HCT116 (cell line): ENCODE data around the gene SLC25A10. TPM values are rescaled to one million over a fixed set of nuclear protein-coding genes. Genes with fewer than 3 reads are reported as not detected.

Experiments
- ATAC-seq: fragments of 200-7000 bp; cut with Tn5 transposase; 2 replicates; pipeline ENCODE4 v1.9.1; 2020; ENCODE audit warnings: mild to moderate bottlenecking, moderate library complexity
- BruUV-seq: library from RNA; stranded (reverse); fragments of 400-500 nt; replicated peaks from 2 replicates; lab custom pipeline; 2021; lab: Mats Ljungman, UMichigan
- CTCF ChIA-PET: fragments of 300-600 bp; sonication (Branson Sonifier 250); formaldehyde crosslinking; loops from one replicate; lab custom pipeline; 2021; ENCODE audit warnings: antibody characterized with exemption; lab: Charles Lee
- POLR2A ChIA-PET: fragments of 300-600, 350-600 bp; sonication (Branson Sonifier 250); formaldehyde crosslinking; loops from one replicate; lab custom pipeline; 2021; ENCODE audit warnings: antibody characterized with exemption; lab: Charles Lee
- RAD21 ChIA-PET, 2 experiments: fragments of 300-600 bp; sonication (Branson Sonifier 250); formaldehyde crosslinking; loops; one replicate each; lab custom pipeline; 2023; ENCODE audit warnings: low total read pairs in 2 of 2; ENCODE audit not compliant: uncharacterized antibody in 2 of 2, unreplicated experiment in 2 of 2, low non-redundant PET in 1 of 2; lab: Charles Lee
- DNase-seq: peaks from one replicate; pipeline ENCODE4 v3.0.0-alpha.2; 2010; ENCODE audit warnings: low read depth, low spot score
- H2AFZ ChIP-seq: fragments of 200-600 bp; shearing (Covaris generic), sonication (generic); 2 replicates; pipeline ENCODE4 v1.6.1; 2017; ENCODE audit warnings: low read depth, mixed run types, mixed read lengths, antibody characterized with exemption, low read length; ENCODE audit not compliant: poor library complexity, severe bottlenecking
- H3K27ac ChIP-seq: 2 replicates; pipeline ENCODE4 v1.5.1; 2012; ENCODE audit warnings: low read depth, low read length
- H3K27me3 ChIP-seq: fragments of 200-600 bp; sonication (generic); 2 replicates; pipeline ENCODE4 v1.6.1; 2016; ENCODE audit warnings: mixed run types, low read length, mixed read lengths; ENCODE audit not compliant: insufficient read depth
- H3K36me3 ChIP-seq, 2 experiments: fragments of 200-500 bp in 1 of 2; fragments of 200-600 bp in 1 of 2; sonication (Bioruptor generic) in 1 of 2; sonication (generic) in 1 of 2; 2 replicates each; pipeline versions ENCODE4 v1.5.1 to v1.6.1; 2014 to 2016; ENCODE audit warnings: low read length in 2 of 2, inconsistent platforms in 1 of 2, mixed read lengths in 1 of 2, mixed run types in 1 of 2; ENCODE audit not compliant: insufficient read depth in 2 of 2, control insufficient read depth in 1 of 2
- H3K4me1 ChIP-seq, 2 experiments: fragments of 200-600 bp in 1 of 2; sonication (generic) in 1 of 2; 2 replicates each; pipeline versions ENCODE4 v1.5.1 to v1.6.1; 2012 to 2017; ENCODE audit warnings: low read length in 2 of 2, inconsistent platforms in 1 of 2, mild to moderate bottlenecking in 1 of 2, mixed read lengths in 1 of 2, mixed run types in 1 of 2, moderate library complexity in 1 of 2; ENCODE audit not compliant: insufficient read depth in 2 of 2, control insufficient read depth in 1 of 2
- H3K4me2 ChIP-seq: fragments of 200-600 bp; sonication (generic); 2 replicates; pipeline ENCODE4 v1.6.1; 2017; ENCODE audit warnings: mixed run types, low read length, mixed read lengths
- H3K4me3 ChIP-seq, 2 experiments: fragments of 200-600 bp in 1 of 2; sonication (generic) in 1 of 2; replicated peaks in 1 of 2; 2 replicates each; pipeline ENCODE4 v1.5.1; 2011 to 2016; ENCODE audit warnings: low read length in 2 of 2, control low read depth in 1 of 2, low read depth in 1 of 2, mild to moderate bottlenecking in 1 of 2, mixed read lengths in 1 of 2, mixed run types in 1 of 2
- H3K79me2 ChIP-seq: fragments of 200-600 bp; sonication (generic); 2 replicates; pipeline ENCODE4 v1.6.1; 2017; ENCODE audit warnings: mild to moderate bottlenecking, mixed run types, low read length, moderate library complexity, mixed read lengths; ENCODE audit not compliant: insufficient read depth
- H3K9ac ChIP-seq: fragments of 200-600 bp; sonication (generic); 2 replicates; pipeline ENCODE4 v1.6.1; 2016; ENCODE audit warnings: low read length, mixed read lengths
- H3K9me2 ChIP-seq: fragments of 200-600 bp; sonication (generic), shearing (Covaris generic); 2 replicates; pipeline ENCODE4 v1.6.1; 2017; ENCODE audit warnings: mixed run types, mild to moderate bottlenecking, moderate library complexity; ENCODE audit not compliant: insufficient read depth
- H3K9me3 ChIP-seq, 2 experiments: fragments of 200-500 bp in 1 of 2; fragments of 200-600 bp in 1 of 2; sonication (Bioruptor generic) in 1 of 2; sonication (generic) in 1 of 2; 2 replicates each; pipeline ENCODE4 v1.6.1; 2014 to 2017; ENCODE audit warnings: low read length in 2 of 2, mixed read lengths in 2 of 2, inconsistent platforms in 1 of 2, low read depth in 1 of 2, mild to moderate bottlenecking in 1 of 2, mixed run types in 1 of 2, moderate library complexity in 1 of 2; ENCODE audit not compliant: control insufficient read depth in 1 of 2, insufficient read depth in 1 of 2
- H4K20me1 ChIP-seq: fragments of 200-600 bp; sonication (generic), shearing (Covaris generic); 2 replicates; pipeline ENCODE4 v1.6.1; 2017; ENCODE audit warnings: mixed run types, mild to moderate bottlenecking, moderate library complexity; ENCODE audit not compliant: insufficient read depth
- ATF3 ChIP-seq: IDR thresholded peaks from 2 replicates; pipeline ENCODE4 v1.6.1; 2012
- CBX3 ChIP-seq: IDR thresholded peaks from 2 replicates; pipeline ENCODE4 v1.6.1; 2012; ENCODE audit warnings: low read depth
- CTCF ChIP-seq, 3 experiments: fragments of 200-600 bp in 1 of 3; sonication (generic) in 1 of 3; IDR thresholded peaks in 2 of 3; conservative IDR thresholded peaks in 1 of 3; 2 replicates each; pipeline ENCODE4 v1.5.1; 2012 to 2017; ENCODE audit warnings: low read depth in 2 of 3, low read length in 2 of 3, antibody characterized with exemption in 1 of 3, borderline replicate concordance in 1 of 3, control low read depth in 1 of 3, mild to moderate bottlenecking in 1 of 3, mixed read lengths in 1 of 3, mixed run types in 1 of 3, moderate library complexity in 1 of 3; ENCODE audit not compliant: insufficient read depth in 1 of 3
- POLR2A ChIP-seq: IDR thresholded peaks from 2 replicates; pipeline ENCODE4 v1.7.0; 2011; ENCODE audit warnings: borderline replicate concordance; ENCODE audit not compliant: insufficient read depth, insufficient read length; ENCODE audit errors: extremely low read depth
- POLR2AphosphoS5 ChIP-seq: IDR thresholded peaks from 2 replicates; pipeline ENCODE4 v1.6.1; 2011; ENCODE audit warnings: mild to moderate bottlenecking, low read depth, low read length, moderate library complexity
- SIN3A ChIP-seq: IDR thresholded peaks from 2 replicates; pipeline ENCODE4 v1.6.1; 2012; ENCODE audit warnings: low read depth
- SP1 ChIP-seq: IDR thresholded peaks from 2 replicates; pipeline ENCODE4 v1.6.1; 2012; ENCODE audit warnings: low read depth
- ZBTB33 ChIP-seq: IDR thresholded peaks from 2 replicates; pipeline ENCODE4 v1.6.1; 2011; ENCODE audit warnings: mild to moderate bottlenecking, low read length, moderate library complexity; ENCODE audit not compliant: insufficient replicate concordance; ENCODE audit errors: extremely low read depth
- intact Hi-C: fragments of 100-400 bp; cut with micrococcal nuclease; formaldehyde crosslinking; loops from 2 replicates; pipeline ENCODE4 v1.10.0; 2022
- total RNA-seq: library from RNA; stranded (reverse); gene quantifications from one replicate; pipeline ENCODE4 v1.2.1, GENCODE V29; 2021; ENCODE audit not compliant: unreplicated experiment

The SLC25A10 gene
- total RNA-seq, 1 experiment from 2014 or later, result 70.8 TPM

- Histone ChIP-seq H3K4me3 (no peak overlapping the region), H3K36me3 (peaks cover 3 to 5% of the 10 kb centered on the region in 2 experiments; a peak in 3 of 4 replicates), H3K27ac (no peak overlapping the region), H3K4me1 (peaks cover 19 to 27% of the 10 kb centered on the region in 2 experiments), H4K20me1 (no peaks in the 10 kb centered on the region)
- intact Hi-C loops, result no loop called here
- no peak for DNase-seq
- TF ChIP-seq POLR2AphosphoS5, result no peak
- no peak for TF ChIP-seq ATF3
- TF ChIP-seq SP1, result no peak
- TF ChIP-seq POLR2A, result no peak
- peak in 1 of 3 experiments; percentile 28; a peak in 2 of 6 replicates for TF ChIP-seq CTCF (IDR thresholded peaks at IDR 0.05 in 2 of 3, conservative IDR thresholded peaks at IDR 0.05 in 1 of 3; ENCODE audit: borderline replicate concordance in 1 of 3, insufficient read depth in 1 of 3, low read depth in 2 of 3, low read length in 2 of 3)
- no peak for TF ChIP-seq CBX3
- TF ChIP-seq ZBTB33, result no peak
- no peak for TF ChIP-seq SIN3A
- TF ChIP-seq, all 23 proteins: peak for 1
- H3K9ac ChIP-seq, result no peak overlapping the region
- ATAC-seq, result no peak
- no TSS peak for BruUV-seq
- no peak overlapping the region for H2AFZ ChIP-seq
- ChIA-PET CTCF (no interaction called here), RAD21 (no interaction called here), POLR2A (interaction anchor here (0.6 kb wide), 1 partner anchor 140 kb away, joined by 3 read pairs; no protein-coding TSS in a partner anchor)
- H3K27me3 ChIP-seq, result no peaks in the 10 kb centered on the region
- no peak overlapping the region for H3K4me2 ChIP-seq
- H3K9me2 ChIP-seq, result no peaks in the 10 kb centered on the region
- H3K79me2 ChIP-seq, result peaks cover 34% of the 10 kb centered on the region
- no peaks in the 10 kb centered on the region for H3K9me3 ChIP-seq
Measured at GRCh38 chr17:81715872-81716673, 4.0 kb downstream of the SLC25A10 start.
